PC-9 (cell line): ENCODE results near the gene FXYD3. TPM values are rescaled to one million over a fixed set of nuclear protein-coding genes. Genes with fewer than 3 reads are reported as not detected.

Experiments
- Bru-seq: library from RNA; stranded (reverse); fragments of 400-500 nt; gene quantifications from one replicate; lab custom pipeline; 2021; lab: Mats Ljungman, UMichigan
- BruChase-seq, 2 experiments: library from RNA; stranded (reverse); fragments of 400-500 nt; gene quantifications; one replicate each; lab custom pipeline; 2021; lab: Mats Ljungman, UMichigan
- BruUV-seq: library from RNA; stranded (reverse); fragments of 400-500 nt; replicated peaks from 2 replicates; lab custom pipeline; 2021; lab: Mats Ljungman, UMichigan
- CTCF ChIA-PET: fragments of 300-600 bp; sonication (Branson Sonifier 250); formaldehyde crosslinking; loops from one replicate; lab custom pipeline; 2022; ENCODE audit warnings: antibody characterized with exemption; lab: Charles Lee
- POLR2A ChIA-PET: fragments of 300-600 bp; sonication (Branson Sonifier 250); formaldehyde crosslinking; loops from one replicate; lab custom pipeline; 2022; ENCODE audit warnings: antibody characterized with exemption; ENCODE audit not compliant: unreplicated experiment; lab: Charles Lee
- DNase-seq, 2 experiments: peaks; one replicate each; pipeline versions ENCODE4 v3.0.0 to v3.0.0-alpha.2; 2015 to 2022; ENCODE audit warnings: mixed read lengths in 1 of 2
- H2AFZ ChIP-seq: fragments of 200-600 bp; sonication (generic); 2 replicates; pipeline ENCODE4 v1.8.1; 2017; ENCODE audit warnings: antibody characterized with exemption
- H3F3A ChIP-seq: fragments of 200-600 bp; sonication (generic); 2 replicates; pipeline ENCODE4 v1.8.1; 2017; ENCODE audit warnings: antibody characterized with exemption, mild to moderate bottlenecking, low read depth; ENCODE audit not compliant: insufficient read depth
- H3K27ac ChIP-seq: fragments of 200-600 bp; sonication (generic); 2 replicates; pipeline ENCODE4 v1.6.1; 2016; ENCODE audit warnings: mixed run types
- H3K27me3 ChIP-seq: fragments of 200-600 bp; sonication (generic); 2 replicates; pipeline ENCODE4 v1.6.1; 2016; ENCODE audit warnings: low read depth, mixed run types; ENCODE audit not compliant: insufficient read depth
- H3K36me3 ChIP-seq: fragments of 200-600 bp; sonication (generic); 2 replicates; pipeline ENCODE4 v1.6.1; 2016; ENCODE audit warnings: low read depth, mixed run types
- H3K4me1 ChIP-seq: fragments of 200-600 bp; sonication (generic); replicated peaks from 2 replicates; pipeline ENCODE4 v1.6.1; 2016; ENCODE audit warnings: mixed run types; ENCODE audit not compliant: insufficient read depth
- H3K4me2 ChIP-seq: fragments of 200-600 bp; sonication (generic); 2 replicates; pipeline ENCODE4 v1.6.1; 2017; ENCODE audit warnings: mixed run types
- H3K4me3 ChIP-seq: fragments of 200-600 bp; sonication (generic); 2 replicates; pipeline ENCODE4 v1.6.1; 2016; ENCODE audit warnings: mixed run types
- H3K79me2 ChIP-seq: fragments of 200-600 bp; sonication (generic); 2 replicates; pipeline ENCODE4 v1.6.1; 2017; ENCODE audit warnings: low read depth, mixed run types
- H3K9me2 ChIP-seq: fragments of 200-600 bp; sonication (generic); 2 replicates; pipeline ENCODE4 v1.8.1; 2017; ENCODE audit warnings: mild to moderate bottlenecking; ENCODE audit not compliant: insufficient read depth
- H3K9me3 ChIP-seq: fragments of 200-600 bp; sonication (generic); 2 replicates; pipeline ENCODE4 v1.8.1; 2016; ENCODE audit warnings: low read depth; ENCODE audit not compliant: insufficient read depth
- H4K20me1 ChIP-seq: fragments of 200-600 bp; sonication (generic); 2 replicates; pipeline ENCODE4 v1.8.1; 2017; ENCODE audit not compliant: insufficient read depth
- CTCF ChIP-seq: fragments of 200-600 bp; sonication (generic); conservative IDR thresholded peaks from 2 replicates; pipeline ENCODE4 v1.6.1; 2017; ENCODE audit warnings: mixed run types, antibody characterized with exemption, mild to moderate bottlenecking, moderate library complexity
- EZH2 ChIP-seq: fragments of 200-600 bp; sonication (generic); IDR thresholded peaks from 2 replicates; pipeline ENCODE4 v1.8.0; 2017; ENCODE audit warnings: antibody characterized with exemption, low read depth
- intact Hi-C: fragments of 100-400 bp; cut with micrococcal nuclease; formaldehyde crosslinking; loops from one replicate; pipeline ENCODE4 v1.10.0; 2022; ENCODE audit not compliant: unreplicated experiment
- long read RNA-seq: library from polyadenylated mRNA; stranded (forward); transcript quantifications from one replicate; pipeline ENCODE4 v2.0.0, GENCODE V29; 2022
- total RNA-seq: library from RNA; stranded (reverse); gene quantifications from 2 replicates; pipeline ENCODE4 v1.2.3, GENCODE V29; 2021

The FXYD3 gene
- 240 and 287 TPM in 2 replicates for total RNA-seq
- percentile 74 among the genes with signal in this experiment for Bru-seq, nascent RNA
- percentile 79 among the genes with signal in this experiment for BruChase-seq, experiment 1, labeled RNA remaining after a 2-hour chase
- percentile 71 among the genes with signal in this experiment for BruChase-seq, experiment 2, labeled RNA remaining after a 6-hour chase
- long read RNA-seq, transcript FXYD3-210 (8 exons, 548 nt), result minor isoform, 10 of 371 reads
- long read RNA-seq, transcript FXYD3-202 (7 exons, 1,320 nt), result major isoform, 37 of 371 reads
- long read RNA-seq, transcript FXYD3-208 (9 exons, 1,322 nt), result minor isoform, 14 of 371 reads
- long read RNA-seq, partial matches to known transcripts, result 265 of 371 reads
- long read RNA-seq, other reads (novel, unspliced or antisense), result 41 of 371 reads

GRCh38 chr19:35115177-35115951 lies at the start of gene FXYD3:
FXYD3 (plus strand) TSS chr19:35115823; CDS start chr19:35119377, 3,554 bp downstream.
- Histone ChIP-seq H3K27ac (peak within 1 kb of the TSS; percentile 71), H4K20me1 (no peaks in the 10 kb centered on the region), H3F3A (peaks cover 45% of the 10 kb centered on the region), H3K9me3 (no peaks in the 10 kb centered on the region), H3K79me2 (peaks cover 39% of the 10 kb centered on the region), H3K27me3 (no peaks in the 10 kb centered on the region), H3K4me3 (peak within 1 kb of the TSS; percentile 89), H3K36me3 (no peaks in the 10 kb centered on the region), H3K9me2 (no peaks in the 10 kb centered on the region), H3K4me2 (peak within 1 kb of the TSS; percentile 99), H2AFZ (peak within 1 kb of the TSS; percentile 74), H3K4me1 (peaks cover 55% of the 10 kb centered on the region)
- TF ChIP-seq CTCF (no peak), EZH2 (no peak)
- intact Hi-C loops, result loop anchor here (1.0 to 10.0 kb wide), 2 partner anchors 8 to 141 kb away; no protein-coding TSS in a partner anchor
- ChIA-PET POLR2A (interaction anchor here (0.6 to 0.9 kb wide), 2 partner anchors 9 to 26 kb away, joined by 3 to 19 read pairs; no protein-coding TSS in a partner anchor), CTCF (interaction anchor here (0.6 to 1.2 kb wide), 3 partner anchors 21 to 98 kb away, joined by 3 to 8 read pairs (median 4); no protein-coding TSS in a partner anchor)
- DNase-seq, result peak in 1 of 2 experiments; percentile 55
- TSS peak; percentile 75 for BruUV-seq

- no TSS peak for BruUV-seq
- H3F3A ChIP-seq, result peaks cover 15% of the 10 kb centered on the region; the same call in 1 of the 2 replicates
- no peak overlapping the region for H3K4me3 ChIP-seq
- H3K4me2 ChIP-seq, result no peak overlapping the region
- no peaks in the 10 kb centered on the region for H4K20me1 ChIP-seq
- CTCF ChIA-PET, result interaction anchor here (0.7 to 2.3 kb wide), 2 partner anchors 60 to 75 kb away, joined by 3 to 23 read pairs; no protein-coding TSS in a partner anchor
- intact Hi-C loops, result loop anchor here (5.0 kb wide), 3 partner anchors 94 to 201 kb away; partner anchors contain the start of genes LSR and USF2
- no peak overlapping the region for H2AFZ ChIP-seq
- TF ChIP-seq EZH2 (no peak), CTCF (no peak)
- H3K9me2 ChIP-seq, result no peaks in the 10 kb centered on the region
- peaks cover 23% of the 10 kb centered on the region for H3K4me1 ChIP-seq
- no peak for DNase-seq
- H3K36me3 ChIP-seq, result no peaks in the 10 kb centered on the region
- no peaks in the 10 kb centered on the region for H3K9me3 ChIP-seq
- POLR2A ChIA-PET, result interaction anchor here (0.6 kb wide), 1 partner anchor 76 kb away, joined by 5 read pairs; no protein-coding TSS in a partner anchor
- no peak overlapping the region for H3K27ac ChIP-seq
- H3K79me2 ChIP-seq, result no peaks in the 10 kb centered on the region
- H3K27me3 ChIP-seq, result no peaks in the 10 kb centered on the region
Measured at GRCh38 chr19:35066121-35066520, 49.5 kb upstream of the FXYD3 start.
